HFF-Myc (cell line): ENCODE results near the gene KATNB1.
A peak's percentile ranks its signal among the peaks of the same experiment; 100 is the strongest.

Source experiments
- DNase-seq: peaks from one replicate; pipeline ENCODE4 v3.0.0-alpha.2; 2011; ENCODE audit warnings: low read depth; ENCODE audit errors: extremely low read depth
- H3K4me3 ChIP-seq: replicated peaks from 2 replicates; pipeline ENCODE4 v1.5.1; 2011; ENCODE audit warnings: low read depth, mild to moderate bottlenecking, control low read depth, low read length
- CTCF ChIP-seq: IDR thresholded peaks from 2 replicates; pipeline ENCODE4 v1.5.1; 2012; ENCODE audit warnings: mild to moderate bottlenecking, low read depth, low read length, control low read depth; ENCODE audit errors: missing control alignments

Gene KATNB1

DNA sequence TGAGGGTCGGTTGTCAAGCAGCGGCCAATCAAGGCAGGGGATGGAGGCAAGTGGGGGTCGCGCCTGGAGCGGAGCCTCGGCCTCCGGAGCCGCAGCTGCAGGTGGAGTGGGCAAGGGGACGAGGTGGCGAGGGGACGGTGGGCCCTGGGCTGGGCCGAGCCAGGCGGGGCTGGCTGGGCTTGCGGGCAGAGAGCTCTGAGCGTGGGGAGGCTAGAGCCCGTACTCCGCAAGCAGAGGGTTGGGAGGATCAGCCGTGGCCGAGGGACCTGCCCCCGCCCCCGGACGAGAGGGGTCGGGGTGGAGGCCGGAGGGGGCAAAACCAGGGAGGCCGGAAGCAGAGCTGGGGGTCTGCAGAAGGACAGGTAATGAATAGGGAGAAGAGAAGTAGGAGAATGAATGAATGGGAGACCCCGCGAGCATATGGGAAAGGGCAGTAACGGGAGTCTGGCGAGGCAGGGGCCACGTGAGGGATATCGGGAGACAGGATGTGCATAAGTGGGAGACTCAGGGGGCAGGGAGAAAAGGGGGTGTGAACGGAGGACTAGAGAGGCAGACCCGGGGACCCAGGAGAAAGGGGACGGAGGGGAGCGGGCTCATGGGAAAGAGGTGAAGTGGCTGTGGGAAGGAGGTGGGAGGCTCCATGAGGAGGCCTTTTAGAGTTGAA is at the start of gene KATNB1:
Gene KATNB1 (plus strand): TSS at position 16 of the 664 bp plus-strand sequence. CDS start 1,474 bp downstream, outside the sequence.
- peak within 1 kb of the TSS; percentile 71 for H3K4me3 ChIP-seq
- no peak for DNase-seq

DNA sequence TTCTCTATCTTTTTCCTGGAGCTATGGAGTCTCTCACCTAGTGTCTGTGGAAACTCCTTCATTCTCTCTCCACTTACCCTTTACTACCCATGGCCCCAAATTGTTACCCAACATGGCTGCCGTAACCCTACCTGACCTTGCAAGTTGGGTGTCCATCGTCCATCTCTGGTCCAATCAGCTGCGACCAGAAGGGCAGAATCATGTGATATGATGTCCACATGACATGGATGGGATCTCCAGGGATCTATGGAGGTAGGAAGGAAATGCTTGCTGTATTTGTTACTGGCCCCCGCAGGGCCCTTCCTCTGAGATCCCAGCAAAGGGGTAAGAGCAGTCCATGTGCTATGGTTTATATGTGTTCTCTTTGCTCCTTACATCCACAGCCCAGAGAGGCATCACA is 49.0 kb upstream of the KATNB1 start:
- DNase-seq: no peak
- TF ChIP-seq CTCF: no peak
- H3K4me3 ChIP-seq: no peak overlapping the region

More for the DNA sequence above, at the start of gene KATNB1:
- TF ChIP-seq CTCF: no peak

- TF ChIP-seq CTCF: no peak
- no peak for DNase-seq
- H3K4me3 ChIP-seq: no peak overlapping the region
Measured at GRCh38 chr16:57687363-57687929, 48.1 kb upstream of the KATNB1 start.

DNA sequence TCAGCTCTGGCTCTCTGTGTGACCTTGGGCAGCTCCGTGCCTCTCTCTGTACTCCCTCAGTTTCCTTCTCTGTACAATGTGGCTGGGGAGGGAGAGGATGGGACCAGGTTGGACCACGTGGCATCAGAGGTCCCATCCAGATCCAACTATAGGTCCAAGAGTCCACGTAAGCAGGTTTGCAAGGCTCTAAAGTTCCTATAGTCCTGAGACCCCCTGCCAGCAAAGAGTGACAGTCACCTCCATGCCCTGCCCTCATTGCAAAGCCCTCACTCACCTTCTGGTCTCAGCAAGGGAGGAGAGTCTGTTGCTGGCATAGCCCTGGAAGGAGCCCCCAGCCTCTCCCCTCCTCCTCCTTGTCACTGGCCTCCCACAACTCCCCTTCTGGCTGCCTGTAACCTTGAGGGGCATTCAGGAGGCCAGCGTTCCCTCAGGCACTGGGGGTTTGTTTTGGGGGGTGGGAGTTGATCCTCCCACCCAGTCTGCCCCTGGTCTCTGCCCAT is 47.0 kb upstream of the KATNB1 start:
- no peak for DNase-seq
- no peak overlapping the region for H3K4me3 ChIP-seq
- TF ChIP-seq CTCF: no peak

- no peak for TF ChIP-seq CTCF
- H3K4me3 ChIP-seq: no peak overlapping the region
- DNase-seq: no peak
Measured at GRCh38 chr16:57688987-57689761, 46.4 kb upstream of the KATNB1 start.

- no peak for TF ChIP-seq CTCF
- H3K4me3 ChIP-seq: no peak overlapping the region
- DNase-seq: no peak
Measured at GRCh38 chr16:57689762-57690558, 45.6 kb upstream of the KATNB1 start.
